ENCODE results near the gene GUCY2D. TPM values are rescaled to one million over a fixed set of nuclear protein-coding genes. Genes with fewer than 3 reads are reported as not detected.
A peak's percentile ranks its signal among the peaks of the same experiment; 100 is the strongest.

GUCY2D gene
- total RNA-seq, 1 experiment from 2014 or later = not detected

DNA sequence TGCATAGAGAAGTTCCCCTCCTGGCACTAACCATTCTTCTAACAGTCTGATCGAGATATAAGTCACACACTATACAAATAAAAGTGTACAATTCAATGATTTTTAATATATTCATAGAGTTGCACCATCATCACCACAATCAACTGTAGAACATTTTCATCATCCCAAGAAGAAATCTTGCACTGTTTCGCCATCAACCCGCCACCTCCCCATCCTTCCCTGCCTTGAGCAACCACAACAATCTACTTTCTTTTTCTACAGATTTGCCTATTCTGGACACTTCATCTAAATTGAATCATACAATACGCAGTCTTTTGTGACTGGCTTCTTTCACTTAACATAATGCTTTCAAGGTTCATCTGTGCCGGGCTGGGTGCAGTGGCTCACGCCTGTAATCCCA lies 33.0 kb upstream of the GUCY2D start:
- Histone ChIP-seq H2AFZ (ENCODE audit: low read length) (no peak overlapping the region), H3K9ac (ENCODE audit: low read length) (no peak overlapping the region), H3K79me2 (ENCODE audit: low read length) (no peaks in the 10 kb centered on the region), H4K20me1 (ENCODE audit: insufficient read depth, low read depth, low read length) (no peaks in the 10 kb centered on the region), H3K4me3 (ENCODE audit: low read length) (no peak overlapping the region), H3K27me3 (ENCODE audit: low read length) (no peaks in the 10 kb centered on the region), H3K27ac (ENCODE audit: low read length) (no peak overlapping the region), H3K9me3 (ENCODE audit: low read length) (peaks cover 1% of the 10 kb centered on the region), H3K9me2 (replicated peaks; ENCODE audit: insufficient read depth, low read length) (no peaks in the 10 kb centered on the region), H3K4me2 (ENCODE audit: low read depth, low read length, poor library complexity, severe bottlenecking) (no peak overlapping the region), H3K4me1 (ENCODE audit: low read length) (peaks cover 12% of the 10 kb centered on the region), H3K36me3 (ENCODE audit: insufficient read depth, low read length) (no peaks in the 10 kb centered on the region)
- no peak for DNase-seq

DNA sequence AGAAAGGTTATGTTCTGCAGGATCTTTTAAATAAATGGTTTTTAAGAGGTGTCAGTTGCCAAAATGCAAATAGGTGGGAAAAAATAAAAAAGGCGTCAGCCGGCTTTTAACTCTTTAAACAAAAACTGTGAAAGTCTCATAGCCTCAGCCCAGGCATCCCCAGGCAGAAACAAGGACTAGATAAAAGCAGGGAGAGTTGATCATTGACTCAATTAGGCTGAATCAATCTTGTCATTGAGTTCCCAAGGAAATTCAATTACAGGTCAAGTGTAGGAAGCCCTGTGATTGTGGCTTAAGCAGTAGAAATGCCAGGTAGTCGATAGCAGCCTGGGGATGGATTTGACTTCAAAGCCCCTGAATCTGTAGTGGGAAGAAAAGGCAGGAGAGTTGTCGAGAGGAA lies 30.8 kb upstream of the GUCY2D start:
- Histone ChIP-seq H3K79me2 (ENCODE audit: low read length) (no peaks in the 10 kb centered on the region), H3K4me1 (ENCODE audit: low read length) (peaks cover 12% of the 10 kb centered on the region), H2AFZ (ENCODE audit: low read length) (no peak overlapping the region), H3K9me3 (ENCODE audit: low read length) (peaks cover 10% of the 10 kb centered on the region), H3K9me2 (replicated peaks; ENCODE audit: insufficient read depth, low read length) (no peaks in the 10 kb centered on the region), H3K27ac (ENCODE audit: low read length) (no peak overlapping the region), H3K27me3 (ENCODE audit: low read length) (0 out of 2 replicates have a peak, but pooled peaks cover 4% of the 10 kb centered on the region), H3K36me3 (ENCODE audit: insufficient read depth, low read length) (no peaks in the 10 kb centered on the region), H4K20me1 (ENCODE audit: insufficient read depth, low read depth, low read length) (no peaks in the 10 kb centered on the region), H3K9ac (ENCODE audit: low read length) (no peak overlapping the region), H3K4me3 (ENCODE audit: low read length) (no peak overlapping the region), H3K4me2 (ENCODE audit: low read depth, low read length, poor library complexity, severe bottlenecking) (no peak overlapping the region)
- DNase-seq = no peak

DNA sequence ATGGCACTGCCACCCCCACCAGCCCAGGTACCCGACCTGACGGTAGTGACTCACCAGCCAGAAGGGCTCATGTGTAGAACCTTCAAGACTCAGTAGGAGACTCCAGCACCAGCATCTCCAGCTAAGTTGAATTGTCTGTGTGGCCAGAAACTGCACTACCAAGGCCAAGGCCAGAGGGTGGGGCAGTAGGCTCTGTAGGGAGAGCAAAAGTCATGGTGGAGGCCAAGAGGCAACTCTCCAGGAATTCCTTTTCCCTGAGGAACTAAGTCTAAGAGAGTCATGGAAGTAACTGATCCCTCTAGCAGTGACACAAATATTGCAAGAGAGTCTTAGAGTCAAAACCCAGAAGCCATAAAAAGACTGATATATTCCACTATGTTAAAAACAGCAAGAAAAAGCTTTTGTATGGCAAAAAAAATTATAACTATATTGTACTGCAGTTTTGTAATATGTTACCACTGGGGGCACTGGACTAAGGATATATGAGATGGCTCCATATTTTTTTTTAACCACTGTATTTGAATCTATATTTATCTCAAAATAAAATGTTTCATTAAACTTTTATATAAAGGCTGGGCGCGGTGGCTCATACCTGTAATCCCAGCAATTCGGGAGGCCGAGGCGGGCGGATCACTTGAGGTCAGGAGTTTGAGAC lies 30.2 kb upstream of the GUCY2D start:
- H4K20me1 ChIP-seq (ENCODE audit: insufficient read depth, low read depth, low read length) = no peaks in the 10 kb centered on the region
- H3K27ac ChIP-seq (ENCODE audit: low read length) = no peak overlapping the region
- peaks cover 10% of the 10 kb centered on the region for H3K9me3 ChIP-seq (ENCODE audit: low read length)
- H3K79me2 ChIP-seq (ENCODE audit: low read length) = no peaks in the 10 kb centered on the region
- H3K9me2 ChIP-seq (replicated peaks; ENCODE audit: insufficient read depth, low read length) = no peaks in the 10 kb centered on the region
- H2AFZ ChIP-seq (ENCODE audit: low read length) = no peak overlapping the region
- no peak overlapping the region for H3K9ac ChIP-seq (ENCODE audit: low read length)
- peak; percentile 45 for DNase-seq
- 0 out of 2 replicates have a peak, but pooled peaks cover 4% of the 10 kb centered on the region for H3K27me3 ChIP-seq (ENCODE audit: low read length)
- no peaks in the 10 kb centered on the region for H3K36me3 ChIP-seq (ENCODE audit: insufficient read depth, low read length)
- H3K4me3 ChIP-seq (ENCODE audit: low read length) = no peak overlapping the region
- peaks cover 12% of the 10 kb centered on the region for H3K4me1 ChIP-seq (ENCODE audit: low read length)
- H3K4me2 ChIP-seq (ENCODE audit: low read depth, low read length, poor library complexity, severe bottlenecking) = no peak overlapping the region

DNA sequence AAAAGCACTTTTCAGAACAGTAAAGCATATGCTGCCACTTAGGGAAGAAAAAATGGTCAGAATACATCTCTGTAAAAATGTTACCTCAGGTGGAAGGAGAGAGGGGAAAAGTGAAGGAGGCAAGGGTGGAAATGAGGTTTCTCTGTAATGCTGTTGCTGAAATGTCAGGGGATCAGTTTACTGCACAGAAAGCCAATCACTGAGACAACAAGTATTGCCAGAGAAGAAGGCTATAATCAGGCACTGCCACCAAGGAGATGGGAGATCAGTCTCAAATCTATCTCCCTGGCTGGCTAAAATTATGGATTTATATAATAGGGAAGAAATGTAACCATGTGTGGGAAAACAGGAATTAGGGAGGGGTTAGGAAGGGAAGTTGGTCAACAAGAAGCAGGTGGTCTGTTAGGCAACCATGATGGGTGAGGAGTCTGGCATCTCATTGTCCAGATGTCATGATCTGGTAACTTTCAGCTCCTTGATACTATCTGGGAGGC lies 27.7 kb upstream of the GUCY2D start:
- Histone ChIP-seq H3K9ac (ENCODE audit: low read length) (no peak overlapping the region), H3K9me3 (ENCODE audit: low read length) (peaks cover 10% of the 10 kb centered on the region), H4K20me1 (ENCODE audit: insufficient read depth, low read depth, low read length) (no peaks in the 10 kb centered on the region), H3K79me2 (ENCODE audit: low read length) (no peaks in the 10 kb centered on the region), H3K27ac (ENCODE audit: low read length) (no peak overlapping the region), H3K9me2 (replicated peaks; ENCODE audit: insufficient read depth, low read length) (no peaks in the 10 kb centered on the region), H2AFZ (ENCODE audit: low read length) (no peak overlapping the region), H3K27me3 (ENCODE audit: low read length) (0 out of 2 replicates have a peak, but pooled peaks cover 4% of the 10 kb centered on the region), H3K4me2 (ENCODE audit: low read depth, low read length, poor library complexity, severe bottlenecking) (no peak overlapping the region), H3K4me3 (ENCODE audit: low read length) (no peak overlapping the region), H3K36me3 (ENCODE audit: insufficient read depth, low read length) (no peaks in the 10 kb centered on the region), H3K4me1 (ENCODE audit: low read length) (peaks cover 12% of the 10 kb centered on the region)
- DNase-seq = no peak

GRCh38 chr17:7977039-7977438 lies 25.4 kb upstream of the GUCY2D start:
- Histone ChIP-seq H3K9me3 (ENCODE audit: low read length) (peaks cover 10% of the 10 kb centered on the region), H3K4me3 (ENCODE audit: low read length) (no peak overlapping the region), H3K27ac (ENCODE audit: low read length) (no peak overlapping the region), H2AFZ (ENCODE audit: low read length) (no peak overlapping the region), H3K4me2 (ENCODE audit: low read depth, low read length, poor library complexity, severe bottlenecking) (no peak overlapping the region), H3K79me2 (ENCODE audit: low read length) (no peaks in the 10 kb centered on the region), H3K4me1 (ENCODE audit: low read length) (no peaks in the 10 kb centered on the region; the same call in 1 of the 2 replicates), H3K27me3 (ENCODE audit: low read length) (0 out of 2 replicates have a peak, but pooled peaks cover 4% of the 10 kb centered on the region), H3K36me3 (ENCODE audit: insufficient read depth, low read length) (no peaks in the 10 kb centered on the region), H4K20me1 (ENCODE audit: insufficient read depth, low read depth, low read length) (no peaks in the 10 kb centered on the region), H3K9me2 (replicated peaks; ENCODE audit: insufficient read depth, low read length) (no peaks in the 10 kb centered on the region), H3K9ac (ENCODE audit: low read length) (no peak overlapping the region)
- no peak for DNase-seq

- Histone ChIP-seq H2AFZ (ENCODE audit: low read length) (no peak overlapping the region), H3K4me3 (ENCODE audit: low read length) (no peak overlapping the region), H3K27ac (ENCODE audit: low read length) (no peak overlapping the region), H4K20me1 (ENCODE audit: insufficient read depth, low read depth, low read length) (no peaks in the 10 kb centered on the region), H3K27me3 (ENCODE audit: low read length) (0 out of 2 replicates have a peak, but pooled peaks cover 4% of the 10 kb centered on the region), H3K9me2 (replicated peaks; ENCODE audit: insufficient read depth, low read length) (no peaks in the 10 kb centered on the region), H3K36me3 (ENCODE audit: insufficient read depth, low read length) (no peaks in the 10 kb centered on the region), H3K4me1 (ENCODE audit: low read length) (no peaks in the 10 kb centered on the region), H3K4me2 (ENCODE audit: low read depth, low read length, poor library complexity, severe bottlenecking) (no peak overlapping the region), H3K9me3 (ENCODE audit: low read length) (peaks cover 10% of the 10 kb centered on the region), H3K9ac (ENCODE audit: low read length) (no peak overlapping the region), H3K79me2 (ENCODE audit: low read length) (no peaks in the 10 kb centered on the region)
- no peak for DNase-seq
These were observed 24.6 kb upstream of the GUCY2D start for GRCh38 chr17:7977805-7978204.

DNA sequence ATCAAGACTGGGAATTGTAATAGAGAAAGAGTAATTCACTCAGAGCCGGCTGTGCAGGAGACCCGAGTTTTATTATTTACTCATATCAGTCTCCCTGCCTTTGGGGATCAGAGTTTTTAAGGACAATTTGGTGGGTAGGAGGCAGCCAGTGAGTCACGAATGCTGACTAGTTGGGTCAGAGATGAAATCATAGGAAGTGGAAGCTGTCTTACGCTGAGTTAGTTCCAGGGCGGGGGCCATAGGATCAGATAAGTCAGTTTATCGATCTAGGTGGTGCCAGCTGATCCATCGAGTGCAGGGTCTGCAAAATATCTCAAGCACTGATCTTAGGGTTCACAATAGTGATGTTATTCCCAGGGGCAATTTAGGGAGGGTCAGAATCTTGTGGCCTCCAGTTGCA lies 20.2 kb upstream of the GUCY2D start:
- Histone ChIP-seq H3K27ac (ENCODE audit: low read length) (no peak overlapping the region), H3K4me1 (ENCODE audit: low read length) (no peaks in the 10 kb centered on the region), H3K79me2 (ENCODE audit: low read length) (no peaks in the 10 kb centered on the region), H3K9me3 (ENCODE audit: low read length) (no peaks in the 10 kb centered on the region), H3K36me3 (ENCODE audit: insufficient read depth, low read length) (no peaks in the 10 kb centered on the region), H3K4me2 (ENCODE audit: low read depth, low read length, poor library complexity, severe bottlenecking) (no peak overlapping the region), H2AFZ (ENCODE audit: low read length) (no peak overlapping the region), H4K20me1 (ENCODE audit: insufficient read depth, low read depth, low read length) (no peaks in the 10 kb centered on the region), H3K9me2 (replicated peaks; ENCODE audit: insufficient read depth, low read length) (no peaks in the 10 kb centered on the region), H3K9ac (ENCODE audit: low read length) (no peak overlapping the region), H3K27me3 (ENCODE audit: low read length) (no peaks in the 10 kb centered on the region), H3K4me3 (ENCODE audit: low read length) (no peak overlapping the region)
- DNase-seq = no peak

DNA sequence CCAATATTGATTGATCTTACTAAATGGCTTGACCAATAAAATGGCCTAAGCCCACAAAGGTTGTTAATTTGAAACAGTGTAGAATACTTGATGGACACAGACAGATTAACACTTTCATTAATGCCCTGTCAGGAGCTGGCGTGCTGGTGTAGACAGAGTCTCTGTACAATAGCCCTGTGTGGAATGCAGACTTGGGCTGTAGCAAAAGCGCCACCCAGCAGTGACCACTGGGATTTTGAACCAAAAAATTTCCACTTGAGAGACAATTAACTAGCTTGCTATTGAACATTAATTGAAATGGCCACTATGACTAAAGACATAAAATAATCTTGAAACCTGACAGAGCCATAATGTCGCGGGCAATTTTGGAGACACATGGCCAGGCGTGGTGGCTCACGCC lies 19.7 kb upstream of the GUCY2D start:
- no peak overlapping the region for H2AFZ ChIP-seq (ENCODE audit: low read length)
- H3K36me3 ChIP-seq (ENCODE audit: insufficient read depth, low read length) = no peaks in the 10 kb centered on the region
- H3K9ac ChIP-seq (ENCODE audit: low read length) = no peak overlapping the region
- H3K9me3 ChIP-seq (ENCODE audit: low read length) = no peaks in the 10 kb centered on the region
- no peaks in the 10 kb centered on the region for H4K20me1 ChIP-seq (ENCODE audit: insufficient read depth, low read depth, low read length)
- no peaks in the 10 kb centered on the region for H3K9me2 ChIP-seq (replicated peaks; ENCODE audit: insufficient read depth, low read length)
- no peak overlapping the region for H3K4me2 ChIP-seq (ENCODE audit: low read depth, low read length, poor library complexity, severe bottlenecking)
- H3K4me1 ChIP-seq (ENCODE audit: low read length) = no peaks in the 10 kb centered on the region
- no peaks in the 10 kb centered on the region for H3K79me2 ChIP-seq (ENCODE audit: low read length)
- no peak overlapping the region for H3K4me3 ChIP-seq (ENCODE audit: low read length)
- peak; percentile 45 for DNase-seq
- no peak overlapping the region for H3K27ac ChIP-seq (ENCODE audit: low read length)
- no peaks in the 10 kb centered on the region for H3K27me3 ChIP-seq (ENCODE audit: low read length)

All from Karpas-422 (cell line).